Activated T-cell treated with anti-CD3 and anti-CD28 coated beads, Interleukin-2, amount 50 U/mL, for 24 hours (primary cell): ENCODE data around the gene RPL10.
A peak's percentile ranks its signal among the peaks of the same experiment; 100 is the strongest.

Experiments used
- DNase-seq: peaks from one replicate; pipeline ENCODE4 v3.0.0-alpha.2; 2020
- H3K27ac Mint-ChIP-seq: 2 replicates; pipeline ENCODE4 v1.8.0; 2020; ENCODE audit warnings: mild to moderate bottlenecking, mixed read lengths
- H3K27me3 Mint-ChIP-seq: 2 replicates; pipeline ENCODE4 v1.8.0; 2020; ENCODE audit warnings: mixed read lengths
- H3K36me3 Mint-ChIP-seq: 2 replicates; pipeline ENCODE4 v1.8.0; 2020; ENCODE audit warnings: low read depth, mixed read lengths
- H3K4me1 Mint-ChIP-seq: 2 replicates; pipeline ENCODE4 v1.8.0; 2020; ENCODE audit warnings: low read depth, mixed read lengths
- H3K4me3 Mint-ChIP-seq: 2 replicates; pipeline ENCODE4 v1.8.0; 2020; ENCODE audit warnings: mild to moderate bottlenecking, moderate library complexity, mixed read lengths
- H3K9me3 Mint-ChIP-seq: 2 replicates; pipeline ENCODE4 v1.8.0; 2020; ENCODE audit warnings: mixed read lengths

RPL10 gene

GRCh38 chrX:154445776-154446175 lies 47.6 kb downstream of the RPL10 start:
- Mint-ChIP-seq H3K27me3 (peaks cover 6% of the 10 kb centered on the region), H3K27ac (peak overlapping the region; percentile 61), H3K4me1 (peaks cover 20% of the 10 kb centered on the region), H3K9me3 (no peaks in the 10 kb centered on the region), H3K4me3 (peak overlapping the region; percentile 27), H3K36me3 (peaks cover 61% of the 10 kb centered on the region)
- DNase-seq, result no peak

- Mint-ChIP-seq H3K27me3 (peaks cover 6% of the 10 kb centered on the region), H3K9me3 (no peaks in the 10 kb centered on the region), H3K27ac (no peak overlapping the region), H3K4me3 (no peak overlapping the region), H3K36me3 (peaks cover 59% of the 10 kb centered on the region), H3K4me1 (peaks cover 16% of the 10 kb centered on the region)
- no peak for DNase-seq
Observed at GRCh38 chrX:154446430-154446829, 48.3 kb downstream of the RPL10 start.

GRCh38 chrX:154448484-154448883 lies 50.3 kb downstream of the RPL10 start:
- Mint-ChIP-seq H3K27me3 (peaks cover 13% of the 10 kb centered on the region), H3K9me3 (no peaks in the 10 kb centered on the region), H3K4me3 (no peak overlapping the region), H3K4me1 (peaks cover 6% of the 10 kb centered on the region), H3K36me3 (peaks cover 54% of the 10 kb centered on the region), H3K27ac (no peak overlapping the region)
- DNase-seq, result no peak

- Mint-ChIP-seq H3K4me3 (no peak overlapping the region), H3K27me3 (peaks cover 12% of the 10 kb centered on the region), H3K27ac (no peak overlapping the region), H3K9me3 (no peaks in the 10 kb centered on the region), H3K4me1 (peaks cover 4% of the 10 kb centered on the region), H3K36me3 (peaks cover 54% of the 10 kb centered on the region)
- no peak for DNase-seq
Observed at GRCh38 chrX:154449618-154450017, 51.4 kb downstream of the RPL10 start.

- DNase-seq, result no peak
- peaks cover 54% of the 10 kb centered on the region for H3K36me3 Mint-ChIP-seq
- H3K4me1 Mint-ChIP-seq, result peaks cover 4% of the 10 kb centered on the region
- no peak overlapping the region for H3K4me3 Mint-ChIP-seq
- H3K27me3 Mint-ChIP-seq, result peaks cover 12% of the 10 kb centered on the region
- H3K27ac Mint-ChIP-seq, result no peak overlapping the region
- H3K9me3 Mint-ChIP-seq, result no peaks in the 10 kb centered on the region
Observed at GRCh38 chrX:154450312-154450711, 52.1 kb downstream of the RPL10 start.
